Calu3 (cell line): ENCODE data around the gene OSBPL3. TPM values are rescaled to one million over a fixed set of nuclear protein-coding genes. Genes with fewer than 3 reads are reported as not detected.

Experiments
- BruUV-seq: library from RNA; stranded (reverse); fragments of 400-500 nt; replicated peaks from 2 replicates; lab custom pipeline; 2021; lab: Mats Ljungman, UMichigan
- CTCF ChIA-PET: fragments of 300-600 bp; sonication (Branson Sonifier 250); formaldehyde crosslinking; loops from one replicate; lab custom pipeline; 2022; ENCODE audit warnings: antibody characterized with exemption; lab: Charles Lee
- DNase-seq: peaks from one replicate; pipeline ENCODE4 v3.0.0; 2022
- H3K27ac Mint-ChIP-seq: one replicate; pipeline ENCODE4 v1.8.0; 2022; ENCODE audit warnings: mixed read lengths; ENCODE audit not compliant: unreplicated experiment
- H3K27me3 Mint-ChIP-seq: one replicate; pipeline ENCODE4 v1.8.0; 2022; ENCODE audit warnings: mixed read lengths; ENCODE audit not compliant: unreplicated experiment
- H3K36me3 Mint-ChIP-seq: one replicate; pipeline ENCODE4 v1.8.0; 2022; ENCODE audit warnings: mild to moderate bottlenecking, moderate library complexity, mixed read lengths; ENCODE audit not compliant: insufficient read depth, unreplicated experiment
- H3K4me1 Mint-ChIP-seq: one replicate; pipeline ENCODE4 v1.8.0; 2022; ENCODE audit warnings: mild to moderate bottlenecking, low read depth, mixed read lengths; ENCODE audit not compliant: unreplicated experiment
- H3K4me3 Mint-ChIP-seq: one replicate; pipeline ENCODE4 v1.8.0; 2022; ENCODE audit warnings: mild to moderate bottlenecking, low read depth, moderate library complexity, mixed read lengths; ENCODE audit not compliant: unreplicated experiment
- H3K9me3 Mint-ChIP-seq: one replicate; pipeline ENCODE4 v1.8.0; 2022; ENCODE audit warnings: low read depth, mixed read lengths; ENCODE audit not compliant: unreplicated experiment
- CTCF ChIP-seq: fragments of 200-600 bp; IDR thresholded peaks from one replicate; pipeline ENCODE4 v1.8.0; 2022; ENCODE audit warnings: antibody characterized with exemption; ENCODE audit not compliant: unreplicated experiment
- intact Hi-C: fragments of 100-400 bp; cut with micrococcal nuclease; formaldehyde crosslinking; loops from one replicate; pipeline ENCODE4 v1.10.0; 2022; ENCODE audit not compliant: unreplicated experiment
- total RNA-seq: library from RNA; stranded (reverse); gene quantifications from 2 replicates; pipeline ENCODE4 v1.2.3, GENCODE V29; 2022

OSBPL3 gene
- total RNA-seq, 1 experiment from 2014 or later, result 136 TPM

- Mint-ChIP-seq H3K9me3 (no peaks in the 10 kb centered on the region), H3K36me3 (peaks cover 5% of the 10 kb centered on the region), H3K4me1 (no peaks in the 10 kb centered on the region), H3K27me3 (no peaks in the 10 kb centered on the region), H3K27ac (no peak overlapping the region), H3K4me3 (no peak overlapping the region)
- CTCF ChIA-PET, result interaction anchor here (0.5 to 0.9 kb wide), 3 partner anchors 10 to 1048 kb away, joined by 3 read pairs; no protein-coding TSS in a partner anchor
- intact Hi-C loops, result no loop called here
- DNase-seq, result no peak
- TF ChIP-seq CTCF, result no peak
- BruUV-seq, result no TSS peak
Measured at GRCh38 chr7:24778543-24779282, 201.3 kb downstream of the OSBPL3 start.

- intact Hi-C loops, result no loop called here
- H3K27ac Mint-ChIP-seq, result no peak overlapping the region
- H3K36me3 Mint-ChIP-seq, result no peaks in the 10 kb centered on the region
- no peak overlapping the region for H3K4me3 Mint-ChIP-seq
- DNase-seq, result no peak
- TF ChIP-seq CTCF, result no peak
- H3K9me3 Mint-ChIP-seq, result no peaks in the 10 kb centered on the region
- H3K27me3 Mint-ChIP-seq, result no peaks in the 10 kb centered on the region
- no peaks in the 10 kb centered on the region for H3K4me1 Mint-ChIP-seq
- no TSS peak for BruUV-seq
- CTCF ChIA-PET, result interaction anchor here (0.6 to 1.1 kb wide), 2 partner anchors 316 to 1047 kb away, joined by 3 read pairs; no protein-coding TSS in a partner anchor
Measured at GRCh38 chr7:24777806-24778205, 202.2 kb downstream of the OSBPL3 start.

- Mint-ChIP-seq H3K36me3 (no peaks in the 10 kb centered on the region), H3K9me3 (no peaks in the 10 kb centered on the region), H3K4me3 (no peak overlapping the region), H3K27ac (no peak overlapping the region), H3K4me1 (no peaks in the 10 kb centered on the region), H3K27me3 (no peaks in the 10 kb centered on the region)
- TF ChIP-seq CTCF, result no peak
- DNase-seq, result no peak
- no TSS peak for BruUV-seq
- CTCF ChIA-PET, result no interaction called here
- intact Hi-C loops, result no loop called here
Measured at GRCh38 chr7:24773646-24774045, 206.3 kb downstream of the OSBPL3 start.

- no peaks in the 10 kb centered on the region for H3K4me1 Mint-ChIP-seq
- no peak for TF ChIP-seq CTCF
- H3K36me3 Mint-ChIP-seq, result no peaks in the 10 kb centered on the region
- intact Hi-C loops, result no loop called here
- no peak overlapping the region for H3K27ac Mint-ChIP-seq
- no peak overlapping the region for H3K4me3 Mint-ChIP-seq
- no TSS peak for BruUV-seq
- CTCF ChIA-PET, result no interaction called here
- H3K9me3 Mint-ChIP-seq, result no peaks in the 10 kb centered on the region
- no peak for DNase-seq
- no peaks in the 10 kb centered on the region for H3K27me3 Mint-ChIP-seq
Measured at GRCh38 chr7:24769851-24770250, 210.1 kb downstream of the OSBPL3 start.
